Panc1 (cell line): Measurements from ENCODE around the gene ADAMTS19.

Experiments
- CTCF ChIP-seq: fragments of 450-650 bp; IDR thresholded peaks from 2 replicates; pipeline ENCODE4 v1.5.1; 2017; ENCODE audit warnings: mild to moderate bottlenecking
- POLR2AphosphoS5 ChIP-seq: IDR thresholded peaks from 2 replicates; pipeline ENCODE4 v1.6.1; 2012; ENCODE audit warnings: mild to moderate bottlenecking, low read depth, low read length, moderate library complexity
- REST ChIP-seq, 2 experiments: IDR thresholded peaks; 2 replicates each; pipeline ENCODE4 v1.6.1; 2011 to 2012; ENCODE audit warnings: low read depth in 2 of 2, control low read depth in 1 of 2, low read length in 1 of 2, mild to moderate bottlenecking in 1 of 2, moderate library complexity in 1 of 2; ENCODE audit not compliant: insufficient read depth in 1 of 2
- TCF7L2 ChIP-seq: IDR thresholded peaks from 2 replicates; pipeline ENCODE4 v1.6.1; 2011; ENCODE audit warnings: mild to moderate bottlenecking, low read depth, low read length, inconsistent platforms

GRCh38 chr5:129622531-129622930 is 162.4 kb downstream of the ADAMTS19 start:
- no peak for TF ChIP-seq CTCF
- no peak for TF ChIP-seq POLR2AphosphoS5
- TF ChIP-seq REST (IDR thresholded peaks at IDR 0.05; ENCODE audit: insufficient read depth in 1 of 2, low read depth in 2 of 2, low read length in 1 of 2): no peak
- TF ChIP-seq TCF7L2: no peak
